K562 (cell line): Measurements from ENCODE around the gene PPY. TPM values are rescaled to one million over a fixed set of nuclear protein-coding genes. Genes with fewer than 3 reads are reported as not detected.

Experiments
- ATAC-seq: fragments of 200-7000 bp; cut with Tn5 transposase; 3 replicates; pipeline ENCODE4 v1.9.1; 2020; ENCODE audit warnings: moderate library complexity
- BruUV-seq: library from RNA; stranded (reverse); fragments of 400-500 nt; replicated peaks from 2 replicates; lab custom pipeline; 2021; lab: Mats Ljungman, UMichigan
- CTCF ChIA-PET: fragments of 300-600 bp; formaldehyde crosslinking; extraction: SDS; loops from one replicate; lab custom pipeline; 2021; ENCODE audit warnings: low intra/inter-chr PET ratio; lab: Yijun Ruan, JAX
- POLR2A ChIA-PET: fragments of 300-600, 350-650 bp; sonication (Branson Sonifier 250); formaldehyde crosslinking; extraction: SDS; loops from one replicate; lab custom pipeline; 2021; ENCODE audit warnings: antibody characterized with exemption, inconsistent platforms; lab: Yijun Ruan, JAX
- DNase-seq, 4 experiments: peaks; one replicate each; pipeline versions ENCODE4 v3.0.0 to v3.0.0-alpha.2; 2011 to 2018; ENCODE audit warnings: low spot score in 3 of 4, mixed read lengths in 3 of 4; ENCODE audit errors: extremely low read depth in 1 of 4
- FAIRE-seq: peaks from 2 replicates; lab custom pipeline; 2011; peaks lifted over from hg19 to GRCh38; lab: Jason Lieb, UNC
- H2AFZ ChIP-seq: 2 replicates; pipeline ENCODE4 v1.6.0; 2011; ENCODE audit warnings: low read depth, low read length, control low read depth, inconsistent platforms
- H3K27ac ChIP-seq: fragments of 200-600 bp; 3 replicates; pipeline ENCODE4 v1.8.0; 2011; ENCODE audit warnings: low read depth, mild to moderate bottlenecking, control low read depth, inconsistent platforms, low read length, moderate library complexity, mixed read lengths; ENCODE audit errors: extremely low read depth
- H3K27me3 ChIP-seq, 2 experiments: fragments of 300-600 bp in 1 of 2; 2 replicates in 1 of 2; 3 replicates in 1 of 2; pipeline versions ENCODE4 v1.6.0 to v1.8.0; 2011; ENCODE audit warnings: inconsistent platforms in 2 of 2, low read length in 2 of 2, mild to moderate bottlenecking in 1 of 2, mixed read lengths in 1 of 2, moderate library complexity in 1 of 2; ENCODE audit not compliant: control insufficient read depth in 2 of 2, insufficient read depth in 2 of 2
- H3K36me3 ChIP-seq: fragments of 300-600 bp; 3 replicates; pipeline ENCODE4 v1.8.0; 2011; ENCODE audit warnings: mild to moderate bottlenecking, low read length, inconsistent platforms; ENCODE audit not compliant: control insufficient read depth, insufficient read depth
- H3K4me1 ChIP-seq, 2 experiments: fragments of 200-600 bp in 1 of 2; replicated peaks in 1 of 2; 2 replicates in 1 of 2; 3 replicates in 1 of 2; pipeline versions ENCODE4 v1.5.1 to v1.8.0; 2011; ENCODE audit warnings: inconsistent platforms in 2 of 2, low read length in 2 of 2, mild to moderate bottlenecking in 1 of 2, mixed read lengths in 1 of 2, moderate library complexity in 1 of 2; ENCODE audit not compliant: control insufficient read depth in 2 of 2, insufficient read depth in 2 of 2
- H3K4me2 ChIP-seq: 2 replicates; pipeline ENCODE4 v1.6.1; 2011; ENCODE audit warnings: low read length, control low read depth, inconsistent platforms, mixed read lengths; ENCODE audit not compliant: insufficient read depth
- H3K4me3 ChIP-seq: fragments of 200-600 bp; sonication (generic), shearing (Covaris generic); 2 replicates; pipeline ENCODE4 v1.5.1; 2016; ENCODE audit warnings: control low read depth, inconsistent platforms
- H3K79me2 ChIP-seq: fragments of 200-600 bp; 3 replicates; pipeline ENCODE4 v1.8.0; 2011; ENCODE audit warnings: low read length, inconsistent platforms; ENCODE audit not compliant: control insufficient read depth, insufficient read depth
- H3K9ac ChIP-seq, 2 experiments: 2 replicates each; pipeline versions ENCODE4 v1.6.0 to v1.6.1; 2011; ENCODE audit warnings: low read depth in 2 of 2, low read length in 2 of 2, control low read depth in 1 of 2, inconsistent platforms in 1 of 2, mild to moderate bottlenecking in 1 of 2, mixed read lengths in 1 of 2; ENCODE audit not compliant: insufficient read depth in 1 of 2
- H3K9me1 ChIP-seq: one replicate; pipeline ENCODE4 v1.6.0; 2011; ENCODE audit warnings: inconsistent platforms, mild to moderate bottlenecking, low read length, moderate library complexity; ENCODE audit not compliant: control insufficient read depth, insufficient read depth
- H3K9me3 ChIP-seq: replicated peaks from 2 replicates; pipeline ENCODE4 v1.5.1; 2011; ENCODE audit warnings: low read depth, low read length, inconsistent platforms; ENCODE audit not compliant: control insufficient read depth, insufficient read depth
- H4K20me1 ChIP-seq: replicated peaks from 2 replicates; pipeline ENCODE4 v1.6.1; 2011; ENCODE audit warnings: low read length, inconsistent platforms, mixed read lengths; ENCODE audit not compliant: control insufficient read depth, insufficient read depth
- KAT8 ChIP-seq: fragments of 450-650 bp; IDR thresholded peaks from 2 replicates; pipeline ENCODE4 v1.6.1; 2016; ENCODE audit warnings: low read depth, mild to moderate bottlenecking
- RB1 ChIP-seq: fragments of 450-650 bp; IDR thresholded peaks from 2 replicates; pipeline ENCODE4 v1.6.1; 2017; ENCODE audit warnings: low read depth, mild to moderate bottlenecking
- SRSF7 ChIP-seq: fragments of 200-400 bp; formaldehyde crosslinking; optimal IDR thresholded peaks from 2 replicates; pipeline ENCODE3; 2017; ENCODE audit warnings: mild to moderate bottlenecking, low read depth, low read length
- TGIF2 ChIP-seq: sonication (generic); formaldehyde crosslinking; IDR thresholded peaks from 2 replicates; pipeline ENCODE4 v1.8.1; 2022; ENCODE audit warnings: mild to moderate bottlenecking, missing genetic modification reagents, moderate library complexity
- ZNF224 ChIP-seq: sonication (generic); formaldehyde crosslinking; IDR thresholded peaks from 2 replicates; pipeline ENCODE4 v1.8.0; 2022; ENCODE audit warnings: mild to moderate bottlenecking, missing genetic modification reagents
- ZNF639 ChIP-seq, 2 experiments: fragments of 200-800 bp in 1 of 2; sonication (Bioruptor generic) in 1 of 2; sonication (generic) in 1 of 2; formaldehyde crosslinking in 1 of 2; IDR thresholded peaks in 1 of 2; conservative IDR thresholded peaks in 1 of 2; 2 replicates each; pipeline versions ENCODE4 v1.5.0 to v1.6.1; 2016 to 2020; ENCODE audit warnings: missing compliant biosample characterization in 1 of 2, missing genetic modification characterization in 1 of 2, missing genetic modification reagents in 1 of 2
- ZZZ3 ChIP-seq: fragments of 450-650 bp; IDR thresholded peaks from 2 replicates; pipeline ENCODE4 v1.6.1; 2016; ENCODE audit warnings: antibody characterized with exemption, mild to moderate bottlenecking, moderate library complexity
- WGBS: fragments of 100-300 bp; shearing (Covaris generic); methylation state at CpG from one replicate; pipeline ENCODE4 v1.1.6; 2016; ENCODE audit warnings: low coverage, mixed read lengths; ENCODE audit not compliant: insufficient coverage; ENCODE audit errors: missing lambda C conversion rate; 5-methylcytosine and 5-hydroxymethylcytosine counted together
- in situ Hi-C: fragments of 300-500 bp; cut with MboI; formaldehyde crosslinking; loops from 4 replicates; pipeline ENCODE4 v1.15.0; 2018; ENCODE audit warnings: inconsistent platforms, mixed read lengths
- intact Hi-C: fragments of 100-400 bp; cut with micrococcal nuclease; formaldehyde crosslinking; loops from 2 replicates; pipeline ENCODE4 v1.14.2; 2022
- polyA plus RNA-seq, 8 experiments: library from polyadenylated mRNA; depleted of rRNA in 4 of 8; stranded (reverse) in 5 of 8; unstranded in 3 of 8; fragments of >200 nt; fragmentation: Nextera tagmentation in 2 of 8; fragmentation: Illumina TruSeq in 1 of 8; extraction: Ambion mirVana in 2 of 8; extraction: Trizol in 1 of 8; gene quantifications; 2 replicates each; pipeline versions ENCODE4 v1.2.1 to v1.2.3, GENCODE V29; 2011 to 2014; ENCODE audit warnings: inconsistent platforms in 1 of 8, missing spikeins in 1 of 8
- total RNA-seq, 7 experiments: library from RNA; depleted of rRNA in 6 of 7; stranded (reverse); fragments of >200 nt in 6 of 7; fragmentation: Illumina TruSeq in 2 of 7; extraction: Trizol in 2 of 7; gene quantifications; 2 replicates each; pipeline versions ENCODE4 v1.2.1 to v1.2.3, GENCODE V29; 2011 to 2021; ENCODE audit warnings: low replicate concordance in 1 of 7

Gene PPY
- total and polyA plus RNA-seq, 9 of the 15 experiments (the other 6 are each of a cell fraction or from before 2014, with no cell fraction given) = not detected

- H3K27ac ChIP-seq = no peak overlapping the region
- in situ Hi-C loops = loop anchor here (25.0 kb wide), 1 partner anchor 401 kb away; the partner anchor contains the start of gene GRN
- H3K4me2 ChIP-seq = no peak overlapping the region
- H3K9me1 ChIP-seq = no peaks in the 10 kb centered on the region
- peaks cover 3 to 46% of the 10 kb centered on the region in 2 experiments; a peak in 3 of 5 replicates for H3K27me3 ChIP-seq
- ATAC-seq (no peak), DNase-seq (no peak), FAIRE-seq (no peak)
- H4K20me1 ChIP-seq = no peaks in the 10 kb centered on the region
- POLR2A ChIA-PET = no interaction called here
- CTCF ChIA-PET = no interaction called here
- H3K9ac ChIP-seq = no peak overlapping the region
- no peaks in the 10 kb centered on the region for H3K36me3 ChIP-seq
- no peak overlapping the region for H2AFZ ChIP-seq
- BruUV-seq = no TSS peak
- no peaks in the 10 kb centered on the region for H3K9me3 ChIP-seq
- H3K4me3 ChIP-seq = no peak overlapping the region
- WGBS = 35% methylated on average over 3 of the region's 3 CpGs
- intact Hi-C loops = no loop called here
- H3K79me2 ChIP-seq = no peaks in the 10 kb centered on the region
- TF ChIP-seq SRSF7 (no peak), ZZZ3 (no peak), RB1 (no peak), ZNF224 (CRISPR knock-in tag) (no peak), KAT8 (no peak), ZNF639 (CRISPR knock-in tag; conservative IDR thresholded peaks at IDR 0.05 in 1 of 2, IDR thresholded peaks at IDR 0.05 in 1 of 2) (no peak), TGIF2 (CRISPR knock-in tag) (no peak)
- H3K4me1 ChIP-seq = peaks cover 0 to 16% of the 10 kb centered on the region in 2 experiments; a peak in 4 of 5 replicates
These were observed 5.8 kb downstream of the PPY start for GRCh38 chr17:43936434-43936833.
